Hematopoietic multipotent progenitor cell treated with erythropoietin and hydrocortisone succinate and interleukin-3 and kit ligand, for 6 days (in vitro differentiated cells): ENCODE data around the gene SYT9.
A peak's percentile ranks its signal among the peaks of the same experiment; 100 is the strongest.

ENCODE experiments used
- DNase-seq: peaks from one replicate; pipeline ENCODE4 v3.0.0-alpha.2; 2015

Gene SYT9

GRCh38 chr11:7480113-7480512 is 228.4 kb downstream of the SYT9 start:
- no peak for DNase-seq

GRCh38 chr11:7484131-7484530 is 232.4 kb downstream of the SYT9 start:
- DNase-seq = no peak

GRCh38 chr11:7484645-7485044 is 232.9 kb downstream of the SYT9 start:
- DNase-seq = no peak

- DNase-seq = no peak
These were observed 233.7 kb downstream of the SYT9 start, which contains the start of gene OLFML1 for GRCh38 chr11:7485186-7486097. OLFML1 (plus strand) TSS chr11:7485506; CDS start chr11:7485876, 370 bp downstream.

- DNase-seq = no peak
These were observed 234.5 kb downstream of the SYT9 start for GRCh38 chr11:7486098-7486780.

GRCh38 chr11:7486781-7487140 is 235.1 kb downstream of the SYT9 start:
- DNase-seq = no peak

GRCh38 chr11:7487360-7487759 is 235.7 kb downstream of the SYT9 start:
- DNase-seq = no peak

- DNase-seq = no peak
These were observed 237.0 kb downstream of the SYT9 start for GRCh38 chr11:7488681-7489080.

GRCh38 chr11:7489376-7489775 is 237.7 kb downstream of the SYT9 start:
- no peak for DNase-seq

- DNase-seq = no peak
These were observed 238.3 kb downstream of the SYT9 start for GRCh38 chr11:7490054-7490453.

- DNase-seq = no peak
These were observed 238.8 kb downstream of the SYT9 start for GRCh38 chr11:7490535-7490934.

- no peak for DNase-seq
These were observed 240.5 kb downstream of the SYT9 start for GRCh38 chr11:7492253-7492652.

GRCh38 chr11:7493670-7494069 is 242.0 kb downstream of the SYT9 start:
- peak; percentile 18 for DNase-seq

GRCh38 chr11:7494086-7494745 is 242.5 kb downstream of the SYT9 start:
- peak; percentile 69 for DNase-seq

- DNase-seq = peak; percentile 77
These were observed 244.3 kb downstream of the SYT9 start for GRCh38 chr11:7495882-7496551.

- DNase-seq = peak; percentile 15
These were observed 246.5 kb downstream of the SYT9 start for GRCh38 chr11:7498193-7498592.

GRCh38 chr11:7499081-7499480 is 247.4 kb downstream of the SYT9 start:
- no peak for DNase-seq

- DNase-seq = no peak
These were observed 248.5 kb downstream of the SYT9 start for GRCh38 chr11:7500251-7500650.

- DNase-seq = no peak
These were observed 249.5 kb downstream of the SYT9 start for GRCh38 chr11:7501251-7501650.

GRCh38 chr11:7501894-7502293 is 250.2 kb downstream of the SYT9 start:
- DNase-seq = no peak

GRCh38 chr11:7506243-7506642 is 254.5 kb downstream of the SYT9 start:
- DNase-seq = no peak

- DNase-seq = no peak
These were observed 256.4 kb downstream of the SYT9 start for GRCh38 chr11:7508087-7508486.

- no peak for DNase-seq
These were observed 258.3 kb downstream of the SYT9 start for GRCh38 chr11:7509966-7510365.
